Ovary (tissue), 3 donors: ENCODE results near the gene KDM4E.

Source experiments
- CTCF ChIP-seq, 3 donors: fragments of 450-650 bp in 2 of 3; fragments of 200-600 bp in 1 of 3; IDR thresholded peaks; one replicate each; pipeline versions ENCODE4 v1.5.1 to v1.8.0; 2016 to 2022; ENCODE audit warnings: antibody characterized with exemption in 3 of 3, mild to moderate bottlenecking in 1 of 3
- POLR2A ChIP-seq: fragments of 450-650 bp; IDR thresholded peaks from one replicate; pipeline ENCODE4 v1.6.1; 2017; ENCODE audit warnings: antibody characterized with exemption, mild to moderate bottlenecking, moderate library complexity
- donor health status: DM: no; HTN: no; CAD: no.

- TF ChIP-seq POLR2A: no peak
- no peak for TF ChIP-seq CTCF (IDR thresholded peaks at IDR 0.05)
Measured at GRCh38 chr11:94987378-94987777, 37.7 kb upstream of the KDM4E start.
